IMR-90 (cell line): ENCODE data around the gene OR2T2. TPM values are rescaled to one million over a fixed set of nuclear protein-coding genes. Genes with fewer than 3 reads are reported as not detected.
"Not testable (repeated sequence)": the region's sequence is repeated elsewhere in the genome, so short reads cannot be mapped to it uniquely, and the experiment has no call there.

ENCODE experiments used
- ATAC-seq: fragments of 200-7000 bp; cut with Tn5 transposase; 2 replicates; pipeline ENCODE4 v1.9.1; 2020; ENCODE audit warnings: low read depth, mild to moderate bottlenecking, moderate library complexity
- BruUV-seq: library from RNA; stranded (reverse); fragments of 400-500 nt; replicated peaks from 2 replicates; lab custom pipeline; 2021; lab: Mats Ljungman, UMichigan
- CTCF ChIA-PET: fragments of 300-600 bp; formaldehyde crosslinking; extraction: SDS; loops from one replicate; lab custom pipeline; 2021; ENCODE audit warnings: antibody characterized with exemption; lab: Yijun Ruan, JAX
- POLR2A ChIA-PET: fragments of 300-600 bp; sonication (Branson Sonifier 250); formaldehyde crosslinking; loops from one replicate; lab custom pipeline; 2022; ENCODE audit warnings: antibody characterized with exemption; ENCODE audit not compliant: unreplicated experiment; lab: Charles Lee
- DNase-seq: peaks from one replicate; pipeline ENCODE4 v3.0.0; 2013
- H2AFZ ChIP-seq: replicated peaks from 2 replicates; pipeline ENCODE3; 2013; ENCODE audit warnings: low read length, mild to moderate bottlenecking; ENCODE audit not compliant: poor library complexity
- H2AK5ac ChIP-seq: 2 replicates; pipeline ENCODE4 v1.6.1; 2013; ENCODE audit warnings: low read depth, low read length, inconsistent platforms
- H2AK9ac ChIP-seq: replicated peaks from 2 replicates; pipeline ENCODE3; 2013; ENCODE audit warnings: mild to moderate bottlenecking, low read depth, low read length, moderate library complexity; ENCODE audit not compliant: poor library complexity
- H2BK120ac ChIP-seq: 2 replicates; pipeline ENCODE4 v1.6.1; 2013; ENCODE audit warnings: low read depth, low read length, inconsistent platforms
- H2BK15ac ChIP-seq: 3 replicates; pipeline ENCODE4 v1.6.1; 2013; ENCODE audit warnings: low read depth, low read length, inconsistent platforms
- H2BK20ac ChIP-seq: 2 replicates; pipeline ENCODE4 v1.6.1; 2013; ENCODE audit warnings: low read depth, mild to moderate bottlenecking, inconsistent platforms, low read length, moderate library complexity
- H2BK5ac ChIP-seq: 2 replicates; pipeline ENCODE4 v1.6.1; 2013; ENCODE audit warnings: mild to moderate bottlenecking, low read depth, low read length, inconsistent platforms; ENCODE audit not compliant: poor library complexity, severe bottlenecking
- H3K14ac ChIP-seq: replicated peaks from 2 replicates; pipeline ENCODE4 v1.6.1; 2013; ENCODE audit warnings: low read depth, low read length, inconsistent platforms
- H3K18ac ChIP-seq: 2 replicates; pipeline ENCODE4 v1.6.1; 2013; ENCODE audit warnings: low read depth, low read length, control low read depth
- H3K23ac ChIP-seq: 2 replicates; pipeline ENCODE4 v1.6.1; 2013; ENCODE audit warnings: low read depth, low read length, inconsistent platforms
- H3K27ac ChIP-seq: 2 replicates; pipeline ENCODE4 v1.5.1; 2013; ENCODE audit warnings: mild to moderate bottlenecking, control low read depth, low read length; ENCODE audit not compliant: insufficient read depth
- H3K27me3 ChIP-seq: 2 replicates; pipeline ENCODE4 v1.6.1; 2013; ENCODE audit warnings: low read length; ENCODE audit not compliant: control insufficient read depth, insufficient read depth
- H3K36me3 ChIP-seq: 2 replicates; pipeline ENCODE4 v1.6.1; 2013; ENCODE audit warnings: low read length, mixed read lengths; ENCODE audit not compliant: control insufficient read depth, insufficient read depth
- H3K4ac ChIP-seq: 2 replicates; pipeline ENCODE4 v1.6.1; 2013; ENCODE audit warnings: low read depth, low read length, inconsistent platforms
- H3K4me1 ChIP-seq: 2 replicates; pipeline ENCODE4 v1.6.1; 2013; ENCODE audit warnings: low read length, mixed read lengths; ENCODE audit not compliant: control insufficient read depth, insufficient read depth
- H3K4me2 ChIP-seq: 2 replicates; pipeline ENCODE4 v1.6.1; 2013; ENCODE audit warnings: low read depth, mild to moderate bottlenecking, control low read depth, low read length, moderate library complexity
- H3K4me3 ChIP-seq: 2 replicates; pipeline ENCODE4 v1.5.1; 2013; ENCODE audit warnings: low read depth, mild to moderate bottlenecking, control low read depth, low read length, moderate library complexity; ENCODE audit not compliant: insufficient read depth
- H3K56ac ChIP-seq: 2 replicates; pipeline ENCODE4 v1.6.1; 2013; ENCODE audit warnings: low read length, inconsistent platforms; ENCODE audit not compliant: insufficient read depth; ENCODE audit errors: extremely low read depth
- H3K79me1 ChIP-seq, 2 experiments: 2 replicates each; pipeline ENCODE4 v1.6.1; 2013; ENCODE audit warnings: low read length in 2 of 2, inconsistent platforms in 1 of 2, low read depth in 1 of 2
- H3K9ac ChIP-seq: 2 replicates; pipeline ENCODE4 v1.6.1; 2013; ENCODE audit warnings: low read depth, low read length, control low read depth
- H3K9me1 ChIP-seq: 2 replicates; pipeline ENCODE4 v1.6.1; 2013; ENCODE audit warnings: low read length, inconsistent platforms; ENCODE audit not compliant: insufficient read depth
- H3K9me3 ChIP-seq: 2 replicates; pipeline ENCODE4 v1.6.1; 2013; ENCODE audit warnings: low read length; ENCODE audit not compliant: control insufficient read depth, insufficient read depth
- H4K20me1 ChIP-seq: 2 replicates; pipeline ENCODE4 v1.6.1; 2013; ENCODE audit warnings: low read length, inconsistent platforms; ENCODE audit not compliant: insufficient read depth
- H4K5ac ChIP-seq: 2 replicates; pipeline ENCODE4 v1.6.1; 2013; ENCODE audit warnings: mild to moderate bottlenecking, low read depth, low read length, control low read depth
- H4K8ac ChIP-seq, 2 experiments: 2 replicates each; pipeline ENCODE4 v1.6.1; 2013; ENCODE audit warnings: low read depth in 2 of 2, low read length in 2 of 2, control low read depth in 1 of 2, inconsistent platforms in 1 of 2
- H4K91ac ChIP-seq: 2 replicates; pipeline ENCODE4 v1.6.1; 2013; ENCODE audit warnings: low read depth, low read length, inconsistent platforms; ENCODE audit not compliant: insufficient read depth
- WGBS, 2 experiments: methylation state at CpG; one replicate each; pipeline versions ENCODE4 v1.1.5 to v1.1.7; 2013; ENCODE audit warnings: missing lambda C conversion rate in 2 of 2; ENCODE audit not compliant: insufficient read length in 1 of 2; ENCODE audit errors: extremely low coverage in 2 of 2; 5-methylcytosine and 5-hydroxymethylcytosine counted together
- dilution Hi-C: fragments of 300-500 bp; cut with HindIII; formaldehyde crosslinking; loops from one replicate; pipeline ENCODE4 v1.14.3; 2018; ENCODE audit warnings: low sequenced_read_pairs; ENCODE audit not compliant: unreplicated experiment
- in situ Hi-C: fragments of 300-500 bp; cut with MboI; formaldehyde crosslinking; loops from 3 replicates; pipeline ENCODE4 v1.14.3; 2019; ENCODE audit warnings: low sequenced_read_pairs, inconsistent platforms, mixed read lengths
- intact Hi-C: fragments of 100-400 bp; cut with micrococcal nuclease; formaldehyde crosslinking; loops from 2 replicates; pipeline ENCODE4 v1.10.0; 2022
- polyA plus RNA-seq, 3 experiments: library from polyadenylated mRNA; depleted of rRNA; stranded (reverse); fragments of >200 nt; gene quantifications; 2 replicates each; pipeline ENCODE4 v1.2.3, GENCODE V29; 2012; ENCODE audit warnings: low replicate concordance in 1 of 3
- total RNA-seq: library from RNA; depleted of rRNA; stranded (reverse); fragments of >200 nt; gene quantifications from 2 replicates; pipeline ENCODE4 v1.2.3, GENCODE V29; 2012

OR2T2 gene
- total and polyA plus RNA-seq, 2 of the 4 experiments (the other 2 are of a cell fraction) = not detected

DNA sequence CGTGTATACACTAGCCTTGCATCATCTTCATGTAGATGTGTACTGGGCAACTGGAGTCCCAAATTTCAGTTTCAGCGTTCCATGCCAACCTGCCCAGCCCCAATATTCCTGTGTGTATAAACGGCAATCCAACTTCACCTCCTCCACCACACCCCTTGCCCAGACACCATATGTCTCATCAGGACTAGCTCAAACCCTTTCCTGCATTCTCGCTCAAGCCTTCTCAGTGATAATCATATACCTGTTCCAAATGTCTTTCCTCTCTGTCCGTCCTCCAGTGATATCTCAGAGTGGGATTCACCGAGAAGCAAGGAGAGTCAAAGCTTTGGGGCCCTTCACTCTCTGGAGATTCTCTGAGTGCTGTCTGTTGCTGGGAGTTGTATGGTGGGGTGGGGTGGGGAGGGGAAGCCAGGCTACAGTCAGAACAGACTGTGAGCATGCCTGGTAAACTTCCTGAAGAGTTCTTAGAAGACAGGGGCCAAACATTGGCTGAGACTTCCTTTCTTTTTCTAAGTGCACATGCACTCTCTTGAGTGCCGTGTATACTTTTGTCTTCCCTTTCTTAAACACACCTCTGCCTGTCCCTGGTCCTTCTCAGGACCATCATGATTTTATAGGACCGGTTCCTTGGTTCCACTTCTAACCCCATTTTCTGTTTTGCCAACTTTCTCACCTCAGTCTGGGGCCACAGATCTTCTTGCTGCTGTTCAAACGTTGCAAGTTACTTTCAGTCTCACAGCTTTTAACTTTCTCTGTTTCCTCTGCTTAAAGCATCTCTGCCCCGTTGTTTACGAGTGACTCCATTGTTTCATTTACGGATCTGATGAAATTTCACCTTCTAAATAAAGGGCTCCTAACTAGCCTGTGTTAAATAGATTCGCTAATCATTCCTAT, 36.5 kb downstream of the OR2T2 start:
- WGBS, 2 experiments = 0% methylated on average over 1 of the region's 13 CpGs; no CpG with 5 or more reads in 1 of the 2 experiments
- ATAC-seq, H3K27me3 ChIP-seq, H2BK15ac ChIP-seq, POLR2A ChIA-PET, H3K4me1 ChIP-seq, H2AFZ ChIP-seq, H3K36me3 ChIP-seq, H3K9ac ChIP-seq, H2BK120ac ChIP-seq, BruUV-seq, H2BK20ac ChIP-seq, H3K9me3 ChIP-seq, H3K9me1 ChIP-seq, H3K79me1 ChIP-seq, H2AK9ac ChIP-seq, CTCF ChIA-PET, H3K4me2 ChIP-seq, dilution Hi-C loops, DNase-seq, H3K4ac ChIP-seq, intact Hi-C loops, in situ Hi-C loops, H3K27ac ChIP-seq, H3K56ac ChIP-seq, H4K91ac ChIP-seq, H2BK5ac ChIP-seq, H4K20me1 ChIP-seq, H3K23ac ChIP-seq, H4K8ac ChIP-seq, H2AK5ac ChIP-seq, H3K4me3 ChIP-seq, H3K14ac ChIP-seq, H3K18ac ChIP-seq, H4K5ac ChIP-seq: not testable (repeated sequence)

DNA sequence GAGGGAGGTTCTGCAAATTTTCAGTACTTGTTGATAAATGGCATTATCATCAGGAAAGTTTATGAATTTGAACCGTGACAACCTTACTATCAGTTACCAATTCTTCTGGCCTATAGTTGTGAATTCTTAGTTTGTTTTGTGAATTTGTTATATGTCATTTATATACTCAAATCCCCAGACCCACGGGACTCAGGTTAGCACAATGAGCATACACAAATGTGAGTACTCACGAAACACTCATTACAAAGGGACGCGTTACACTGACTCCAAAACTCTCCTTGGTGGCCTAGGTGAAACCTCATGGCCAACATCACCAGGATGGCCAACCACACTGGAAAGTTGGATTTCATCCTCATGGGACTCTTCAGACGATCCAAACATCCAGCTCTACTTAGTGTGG, 42.9 kb downstream of the OR2T2 start, which contains the start of gene OR2T5:
Gene OR2T5, plus strand, starts transcription at position 301 of the 400 bp plus-strand sequence. Its CDS starts 0 bp downstream, at position 301.
- BruUV-seq, H3K27ac ChIP-seq, H3K4ac ChIP-seq, H4K91ac ChIP-seq, H3K9me3 ChIP-seq, H3K36me3 ChIP-seq, H3K9ac ChIP-seq, H3K56ac ChIP-seq, H2BK5ac ChIP-seq, CTCF ChIA-PET, H4K5ac ChIP-seq, H3K9me1 ChIP-seq, H3K4me3 ChIP-seq, H3K18ac ChIP-seq, H3K14ac ChIP-seq, H2AK9ac ChIP-seq, dilution Hi-C loops, H2BK15ac ChIP-seq, ATAC-seq, H2AFZ ChIP-seq, H3K79me1 ChIP-seq, POLR2A ChIA-PET, intact Hi-C loops, H2AK5ac ChIP-seq, H3K27me3 ChIP-seq, in situ Hi-C loops, H3K4me1 ChIP-seq, H2BK20ac ChIP-seq, DNase-seq, H4K8ac ChIP-seq, H4K20me1 ChIP-seq, H2BK120ac ChIP-seq, H3K4me2 ChIP-seq, H3K23ac ChIP-seq: not testable (repeated sequence)
- WGBS, 2 experiments = no CpG with 5 or more reads among the region's 6 CpGs
